H1 (cell line): ENCODE results near the gene SMAD1. TPM values are rescaled to one million over a fixed set of nuclear protein-coding genes. Genes with fewer than 3 reads are reported as not detected.

Experiments
- ATF2 ChIP-seq: IDR thresholded peaks from 2 replicates; pipeline ENCODE4 v1.6.1; 2012; ENCODE audit warnings: low read length, inconsistent platforms
- CHD2 ChIP-seq: IDR thresholded peaks from 2 replicates; pipeline ENCODE4 v1.6.1; 2012; ENCODE audit warnings: low read length, improper control_type of control experiment
- RBBP5 ChIP-seq: IDR thresholded peaks from 2 replicates; pipeline ENCODE4 v1.7.1; 2012; ENCODE audit warnings: low read depth, mild to moderate bottlenecking, inconsistent platforms, low read length, moderate library complexity, borderline replicate concordance
- polyA plus RNA-seq, 7 experiments: library from polyadenylated mRNA; depleted of rRNA in 3 of 7; stranded (reverse) in 5 of 7; unstranded in 2 of 7; fragments of >200 nt in 5 of 7; fragments of 200-250 nt in 2 of 7; gene quantifications; 1 replicate in 5 of 7; 2 replicates in 1 of 7; 4 replicates in 1 of 7; pipeline versions ENCODE4 v1.2.1 to v1.2.3, GENCODE V29; 2011 to 2013; ENCODE audit warnings: missing spikeins in 2 of 7, mixed read lengths in 2 of 7
- total RNA-seq: library from RNA; stranded (reverse); fragmentation: NEBNext Ultra II Directional; extraction: Animal tissue kit (Norgen Biotek cat#: 25700); gene quantifications from 2 replicates; pipeline ENCODE4 v1.2.1, GENCODE V29; 2021

Gene SMAD1
- total and polyA plus RNA-seq, 2 of the 8 experiments (the other 6 are each of a cell fraction or from before 2014, with no cell fraction given) = 22.6 to 25.3 TPM

- TF ChIP-seq ATF2 (no peak), RBBP5 (no peak), CHD2 (no peak)
Observed at GRCh38 chr4:145452447-145453162, 29.0 kb upstream of the SMAD1 start (continued).
